ENCODE measurements around the gene TENT5A.
"Not testable (repeated sequence)": the region's sequence is repeated elsewhere in the genome, so short reads cannot be mapped to it uniquely, and the experiment has no call there.

The TENT5A gene

GRCh38 chr6:81749707-81750106 lies 2.8 kb downstream of the TENT5A start:
- no peak for DNase-seq

GRCh38 chr6:81748994-81749393 lies 3.5 kb downstream of the TENT5A start:
- DNase-seq: no peak

- no peak for DNase-seq
Measured at GRCh38 chr6:81747327-81747726, 5.2 kb downstream of the TENT5A start.

- DNase-seq: no peak
Measured at GRCh38 chr6:81744131-81744530, 8.3 kb downstream of the TENT5A start.

- no peak for DNase-seq
Measured at GRCh38 chr6:81743649-81744048, 8.8 kb downstream of the TENT5A start.

- no peak for DNase-seq
Measured at GRCh38 chr6:81741689-81742088, 10.8 kb downstream of the TENT5A start.

GRCh38 chr6:81740591-81740990 lies 11.9 kb downstream of the TENT5A start:
- DNase-seq: not testable (repeated sequence)

- DNase-seq: no peak
Measured at GRCh38 chr6:81739230-81740195, 13.0 kb downstream of the TENT5A start.

GRCh38 chr6:81736428-81736827 lies 16.1 kb downstream of the TENT5A start:
- DNase-seq: no peak

- DNase-seq: no peak
Measured at GRCh38 chr6:81735756-81736380, 16.6 kb downstream of the TENT5A start.

- no peak for DNase-seq
Measured at GRCh38 chr6:81734500-81735150, 17.9 kb downstream of the TENT5A start.

GRCh38 chr6:81734081-81734480 lies 18.4 kb downstream of the TENT5A start:
- DNase-seq: no peak

GRCh38 chr6:81731814-81732213 lies 20.7 kb downstream of the TENT5A start:
- DNase-seq: no peak

GRCh38 chr6:81727876-81728517 lies 24.5 kb downstream of the TENT5A start:
- no peak for DNase-seq

- DNase-seq: no peak
Measured at GRCh38 chr6:81725127-81725526, 27.4 kb downstream of the TENT5A start.

GRCh38 chr6:81722506-81723223 lies 29.8 kb downstream of the TENT5A start:
- no peak for DNase-seq

GRCh38 chr6:81720427-81720826 lies 32.1 kb downstream of the TENT5A start:
- no peak for DNase-seq

GRCh38 chr6:81718126-81718525 lies 34.4 kb downstream of the TENT5A start:
- DNase-seq: no peak

GRCh38 chr6:81714684-81715083 lies 37.8 kb downstream of the TENT5A start:
- DNase-seq: no peak

GRCh38 chr6:81713205-81713604 lies 39.3 kb downstream of the TENT5A start:
- DNase-seq: no peak

GRCh38 chr6:81708113-81708699 lies 44.3 kb downstream of the TENT5A start:
- no peak for DNase-seq

- no peak for DNase-seq
Measured at GRCh38 chr6:81704700-81705099, 47.8 kb downstream of the TENT5A start.
